GM19240 (cell line): ENCODE measurements around the gene TLR7.

Source experiments
- DNase-seq: peaks from one replicate; pipeline ENCODE4 v3.0.0; 2011; ENCODE audit warnings: low spot score; ENCODE audit not compliant: insufficient read length

Gene TLR7

DNA sequence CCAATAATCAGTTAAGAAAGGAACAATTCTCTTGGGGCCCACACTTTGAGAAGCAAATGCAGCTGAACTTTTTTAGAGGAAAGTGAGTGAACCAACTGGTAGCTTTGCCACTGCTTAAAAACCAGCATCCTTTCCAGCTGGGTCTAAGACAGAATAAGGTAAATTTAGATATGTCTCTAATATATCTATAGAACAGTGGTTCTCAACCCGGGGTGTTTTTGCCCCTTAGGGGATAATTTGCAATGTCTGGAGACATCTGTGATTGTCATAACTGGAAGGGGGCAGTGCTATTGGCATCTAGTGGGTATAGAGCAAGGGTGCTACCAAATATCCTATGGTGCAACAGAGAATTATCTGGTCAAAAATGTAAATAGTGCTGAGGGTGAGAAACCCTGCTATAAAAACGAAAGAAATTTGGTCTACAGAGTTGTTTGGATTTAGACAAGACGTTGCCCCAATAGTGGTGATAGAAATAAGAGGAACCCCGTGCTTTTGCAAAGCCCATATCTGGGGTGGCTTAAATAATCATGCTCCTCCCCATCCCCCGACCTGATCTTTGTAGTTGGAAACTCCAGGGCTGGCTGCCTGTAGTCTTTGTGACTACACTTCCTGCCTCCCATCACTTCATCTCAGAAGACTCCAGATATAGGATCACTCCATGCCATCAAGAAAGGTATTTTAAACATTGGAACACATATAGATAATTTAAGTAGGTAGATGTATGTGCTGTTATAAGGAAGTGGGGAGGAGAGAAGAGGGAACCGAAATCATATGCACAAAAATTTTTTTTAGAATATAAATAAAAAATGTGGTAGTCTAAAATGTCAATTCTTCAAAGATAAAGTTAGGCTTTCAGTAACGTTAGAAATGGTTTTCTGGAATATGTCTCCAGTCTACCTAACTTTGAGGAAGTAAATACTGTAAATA, at the start of gene TLR7:
TSS of gene TLR7 (plus strand) at position 622 of the 927 bp plus-strand sequence. CDS start 507 bp downstream, outside the sequence.
- no peak for DNase-seq

GRCh38 chrX:12817528-12817927, 49.3 kb upstream of the TLR7 start:
- no peak for DNase-seq

DNA sequence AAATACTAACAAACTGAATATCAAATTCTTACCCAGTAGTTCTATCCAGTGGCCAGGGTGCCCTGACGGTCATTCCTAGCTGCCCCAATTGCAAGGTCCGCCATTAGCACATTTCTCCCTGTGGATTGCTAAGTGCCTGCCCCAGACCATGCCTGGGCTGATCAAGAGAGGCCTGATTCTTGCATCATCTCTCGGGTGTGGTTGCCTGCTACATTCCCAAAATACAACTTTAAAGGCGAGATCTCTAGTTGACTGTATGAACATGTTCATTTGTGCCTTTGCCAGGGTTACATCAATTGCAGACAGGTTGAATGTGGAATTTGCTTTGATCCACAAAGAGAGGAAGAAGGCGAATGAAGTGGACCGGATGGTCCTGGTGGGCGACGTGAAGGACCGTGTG, 47.6 kb upstream of the TLR7 start:
- no peak for DNase-seq

DNA sequence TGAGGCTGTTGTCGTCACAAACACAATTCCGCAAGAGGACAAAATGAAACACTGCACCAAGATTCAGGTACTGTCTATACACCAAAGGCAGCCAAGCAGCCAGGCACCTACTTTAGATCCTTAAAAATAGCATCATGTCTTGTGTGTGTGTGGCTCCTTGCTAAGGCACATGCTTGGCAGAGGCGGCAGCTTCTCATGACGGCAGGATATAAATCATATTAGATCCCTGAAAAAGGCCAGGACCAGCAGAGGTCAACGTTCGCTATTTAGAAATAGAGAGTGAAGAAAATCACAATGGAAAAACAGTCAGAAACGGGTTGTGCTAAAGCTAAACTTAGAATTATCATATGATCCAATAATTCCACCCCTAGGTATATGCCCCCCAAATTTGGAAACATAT, 46.1 kb upstream of the TLR7 start:
- no peak for DNase-seq

GRCh38 chrX:12824944-12825343, 41.9 kb upstream of the TLR7 start:
- no peak for DNase-seq

GRCh38 chrX:12825801-12826200, 41.1 kb upstream of the TLR7 start:
- DNase-seq, result no peak

GRCh38 chrX:12843061-12843667, 23.7 kb upstream of the TLR7 start:
- DNase-seq, result no peak

DNA sequence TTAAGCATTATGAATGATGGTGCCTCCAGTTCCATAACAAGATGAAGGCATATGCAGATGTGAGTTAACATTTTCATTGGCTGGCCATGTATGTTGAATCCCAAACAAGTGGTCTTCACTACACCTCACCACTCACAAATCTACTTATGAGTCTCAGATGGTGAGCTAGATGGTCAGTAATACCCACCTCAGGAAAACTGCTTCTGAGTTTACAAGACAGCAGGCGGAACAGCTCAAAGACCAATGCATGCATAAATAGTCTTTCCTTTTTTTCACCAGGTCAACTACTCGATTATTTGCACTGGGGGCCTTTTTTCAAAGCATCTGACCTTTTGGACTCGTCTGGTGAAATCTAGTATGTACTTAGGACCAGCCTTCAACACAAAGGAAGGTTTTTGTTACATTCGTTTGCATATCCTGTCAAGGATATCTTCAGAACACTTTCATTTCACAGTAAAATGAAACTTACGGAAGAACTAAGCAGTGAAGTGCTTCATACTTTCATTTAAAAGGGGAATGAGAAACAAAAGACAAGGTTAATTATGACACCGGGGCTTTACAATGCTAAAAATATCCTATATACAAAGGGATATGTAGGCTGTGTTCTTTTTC, 23.1 kb upstream of the TLR7 start:
- DNase-seq, result no peak

- DNase-seq, result no peak
These were observed 22.6 kb upstream of the TLR7 start for GRCh38 chrX:12844319-12844718.

GRCh38 chrX:12865359-12865758, 1.5 kb upstream of the TLR7 start:
- no peak for DNase-seq

GRCh38 chrX:12867685-12868084, 813 bp downstream of the TLR7 start:
- DNase-seq, result no peak

GRCh38 chrX:12868747-12869146, 1.9 kb downstream of the TLR7 start:
- no peak for DNase-seq

GRCh38 chrX:12871257-12871656, 4.4 kb downstream of the TLR7 start:
- no peak for DNase-seq

DNA sequence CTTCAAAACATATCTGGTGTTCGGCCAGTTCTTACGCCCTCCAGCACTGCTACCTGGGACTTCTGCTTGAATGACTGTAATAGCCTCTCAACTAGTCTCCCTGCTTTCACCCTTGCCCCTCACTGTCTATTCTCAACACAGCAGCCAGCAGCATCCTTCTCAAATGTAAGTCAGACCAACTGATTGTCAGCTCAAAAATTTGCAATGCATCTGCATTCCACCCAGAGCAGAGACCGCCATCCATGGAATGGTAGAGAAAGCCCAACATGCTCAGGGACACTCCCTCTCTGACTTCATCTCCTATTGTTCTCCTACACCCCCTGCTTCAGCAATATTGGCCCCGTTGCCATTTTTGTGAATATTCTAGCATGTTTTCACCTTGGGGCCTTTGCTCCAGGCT, 5.9 kb downstream of the TLR7 start:
- DNase-seq, result no peak

- DNase-seq, result no peak
These were observed 7.7 kb downstream of the TLR7 start for GRCh38 chrX:12874581-12874980.

DNA sequence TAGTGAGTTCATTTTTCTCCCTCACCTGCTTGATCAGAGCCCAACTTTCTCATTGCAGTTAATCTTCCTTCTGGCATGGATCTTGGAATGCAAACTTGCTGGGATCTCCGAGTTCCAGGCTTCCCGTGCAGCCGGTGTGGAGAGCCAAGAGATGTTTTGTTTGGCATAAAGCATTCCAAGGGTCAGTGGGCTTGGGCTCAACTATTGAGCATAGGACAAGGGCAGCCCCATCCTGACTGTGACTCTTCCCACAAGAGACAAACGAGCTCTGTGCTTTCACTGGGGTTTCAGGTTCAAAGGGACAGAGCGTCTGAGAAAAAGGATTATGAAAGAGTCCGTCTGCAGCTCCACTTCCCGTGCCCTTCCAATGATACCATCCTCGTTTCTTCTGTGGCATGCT, 10.5 kb downstream of the TLR7 start:
- no peak for DNase-seq

DNA sequence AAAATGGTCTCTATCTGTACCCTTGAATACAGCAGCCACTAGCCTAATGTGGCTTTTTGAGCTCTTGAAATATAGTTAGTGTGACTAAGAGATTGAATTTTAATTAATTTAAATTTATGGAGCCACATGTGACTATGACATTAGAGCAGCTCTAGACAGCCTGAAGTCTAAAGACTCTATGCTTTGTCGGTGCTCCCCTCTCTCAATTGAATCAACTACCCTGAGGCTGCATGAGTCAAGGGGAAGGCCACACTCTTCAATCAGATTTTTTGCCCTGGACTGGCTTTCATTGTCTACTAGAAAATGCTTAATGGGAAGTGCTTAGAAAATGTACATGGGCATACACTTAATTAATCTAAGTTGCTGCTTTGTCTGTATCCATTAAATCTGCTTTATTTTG, 11.7 kb downstream of the TLR7 start:
- no peak for DNase-seq

DNA sequence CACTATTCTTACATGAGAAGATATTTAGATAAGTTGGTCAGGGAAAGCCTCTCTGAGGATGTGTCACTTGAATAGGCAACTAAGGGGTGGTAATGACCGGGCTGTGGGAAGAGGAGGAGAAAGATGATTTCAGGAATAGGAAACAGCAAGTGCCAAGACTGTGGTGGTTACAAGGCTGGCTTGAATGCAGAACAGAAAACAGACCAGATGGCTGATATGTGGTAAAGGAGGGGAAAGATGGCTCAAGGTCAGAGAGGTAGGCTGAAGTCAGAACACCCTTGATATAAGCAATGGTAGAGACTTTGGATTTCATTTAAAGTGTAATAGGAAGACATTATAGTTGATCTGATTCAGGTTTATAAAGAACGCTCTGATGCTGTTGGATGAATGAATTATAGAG, 15.0 kb downstream of the TLR7 start:
- no peak for DNase-seq

DNA sequence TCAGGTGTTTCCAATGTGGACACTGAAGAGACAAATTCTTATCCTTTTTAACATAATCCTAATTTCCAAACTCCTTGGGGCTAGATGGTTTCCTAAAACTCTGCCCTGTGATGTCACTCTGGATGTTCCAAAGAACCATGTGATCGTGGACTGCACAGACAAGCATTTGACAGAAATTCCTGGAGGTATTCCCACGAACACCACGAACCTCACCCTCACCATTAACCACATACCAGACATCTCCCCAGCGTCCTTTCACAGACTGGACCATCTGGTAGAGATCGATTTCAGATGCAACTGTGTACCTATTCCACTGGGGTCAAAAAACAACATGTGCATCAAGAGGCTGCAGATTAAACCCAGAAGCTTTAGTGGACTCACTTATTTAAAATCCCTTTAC, 18.6 kb downstream of the TLR7 start:
- DNase-seq, result no peak

- no peak for DNase-seq
These were observed 19.7 kb downstream of the TLR7 start for GRCh38 chrX:12886545-12886944.

DNA sequence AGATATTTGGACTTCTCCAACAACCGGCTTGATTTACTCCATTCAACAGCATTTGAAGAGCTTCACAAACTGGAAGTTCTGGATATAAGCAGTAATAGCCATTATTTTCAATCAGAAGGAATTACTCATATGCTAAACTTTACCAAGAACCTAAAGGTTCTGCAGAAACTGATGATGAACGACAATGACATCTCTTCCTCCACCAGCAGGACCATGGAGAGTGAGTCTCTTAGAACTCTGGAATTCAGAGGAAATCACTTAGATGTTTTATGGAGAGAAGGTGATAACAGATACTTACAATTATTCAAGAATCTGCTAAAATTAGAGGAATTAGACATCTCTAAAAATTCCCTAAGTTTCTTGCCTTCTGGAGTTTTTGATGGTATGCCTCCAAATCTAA, 20.3 kb downstream of the TLR7 start:
- DNase-seq, result no peak

GRCh38 chrX:12887767-12888166, 20.9 kb downstream of the TLR7 start:
- no peak for DNase-seq
